NCI-H1048 (cell line): ENCODE measurements around the gene GPN3.
"Not testable (repeated sequence)": the region's sequence is repeated elsewhere in the genome, so short reads cannot be mapped to it uniquely, and the experiment has no call there.

Experiments
- DNase-seq: peaks from one replicate; lab custom pipeline; 2025; lab: John Stamatoyannopoulos, UW

The GPN3 gene

DNA sequence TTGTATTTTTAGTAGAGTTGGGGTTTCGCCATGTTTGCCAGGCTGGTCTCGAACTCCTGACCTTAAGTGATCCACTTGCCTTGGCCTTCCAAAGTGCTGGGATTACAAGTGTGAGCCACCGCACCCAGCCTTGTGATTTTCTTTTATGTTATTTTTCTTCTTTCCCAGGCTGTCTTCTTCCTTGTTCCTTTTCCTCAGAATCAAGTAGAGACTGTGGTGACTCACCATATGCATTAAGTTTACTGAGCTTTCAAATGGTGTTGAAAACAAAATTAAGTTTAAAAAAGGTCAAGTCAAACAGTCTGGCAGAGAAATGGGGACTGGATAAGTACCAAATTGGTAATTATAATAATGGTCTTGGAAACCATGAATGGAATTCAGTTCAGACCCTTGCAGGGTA, 23.6 kb downstream of the GPN3 start:
- DNase-seq: no peak

DNA sequence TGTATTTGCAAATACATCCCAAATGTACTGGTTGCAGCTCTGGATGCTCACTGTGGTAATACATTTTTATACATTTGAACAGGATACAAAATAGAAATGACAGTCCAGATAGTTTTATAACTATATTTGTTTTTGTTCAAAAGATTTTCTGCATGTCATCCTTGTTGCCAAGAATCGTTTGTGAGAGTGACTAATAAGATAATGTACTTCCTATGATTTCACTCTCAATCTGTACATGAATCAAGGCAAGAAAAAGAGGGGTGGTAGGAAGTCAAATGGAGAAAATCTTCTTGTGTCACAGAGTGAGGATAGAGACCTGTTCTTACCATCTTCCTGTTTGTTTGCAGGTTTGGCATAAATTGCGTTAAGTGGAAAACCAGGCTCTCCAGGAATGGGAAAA, 31.8 kb downstream of the GPN3 start:
- DNase-seq: no peak

DNA sequence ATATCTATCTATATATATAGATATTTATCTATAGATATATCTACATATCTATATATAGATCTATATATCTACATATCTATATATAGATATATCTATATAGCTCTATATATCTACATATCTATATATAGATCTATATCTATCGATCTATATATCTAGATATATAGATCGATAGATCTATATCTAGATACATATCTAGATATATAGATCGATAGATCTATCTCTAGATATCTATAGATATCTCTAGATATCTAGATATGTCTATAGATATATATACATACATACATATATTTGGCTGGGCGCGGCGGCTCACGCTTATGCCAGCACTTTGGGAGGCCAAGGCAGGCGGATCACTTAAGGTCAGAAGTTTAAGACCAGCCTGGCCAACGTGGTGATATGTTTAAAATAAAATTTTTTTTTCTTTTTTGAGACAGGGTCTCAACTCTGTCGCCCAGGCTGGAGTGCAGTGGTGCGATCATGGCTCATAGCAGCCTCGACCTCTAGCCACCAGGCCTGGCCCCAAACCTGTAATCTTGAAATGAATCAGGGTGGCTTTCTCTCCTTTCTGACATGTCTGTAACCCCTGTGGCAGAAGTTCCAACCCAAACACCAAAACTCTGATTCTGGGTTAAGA, 36.0 kb downstream of the GPN3 start:
- no peak for DNase-seq

DNA sequence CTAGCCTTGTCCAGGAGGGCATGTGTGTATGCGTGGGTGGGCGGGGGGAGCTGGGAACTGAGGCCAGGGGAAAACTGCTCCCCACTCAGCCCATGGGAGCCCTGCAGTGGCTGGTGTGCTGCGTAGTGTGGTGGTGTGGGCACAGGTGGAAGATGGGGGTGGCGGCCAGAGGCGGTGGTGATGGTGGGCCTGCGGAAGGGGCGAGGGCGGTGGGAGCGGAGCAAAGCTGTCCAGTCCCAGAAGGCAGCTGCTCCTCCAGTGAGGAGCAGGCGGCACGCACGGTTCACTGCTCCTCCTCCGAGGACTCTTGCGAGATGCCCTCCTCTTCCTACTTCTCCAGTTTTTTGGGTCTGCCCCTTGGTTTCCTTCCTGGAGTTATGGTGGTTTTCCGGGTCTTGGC, 38.4 kb downstream of the GPN3 start:
- DNase-seq: not testable (repeated sequence)

GRCh38 chr12:110426406-110426805, 41.7 kb downstream of the GPN3 start:
- DNase-seq: no peak

- DNase-seq: no peak
Observed at GRCh38 chr12:110424237-110424636, 43.8 kb downstream of the GPN3 start.

DNA sequence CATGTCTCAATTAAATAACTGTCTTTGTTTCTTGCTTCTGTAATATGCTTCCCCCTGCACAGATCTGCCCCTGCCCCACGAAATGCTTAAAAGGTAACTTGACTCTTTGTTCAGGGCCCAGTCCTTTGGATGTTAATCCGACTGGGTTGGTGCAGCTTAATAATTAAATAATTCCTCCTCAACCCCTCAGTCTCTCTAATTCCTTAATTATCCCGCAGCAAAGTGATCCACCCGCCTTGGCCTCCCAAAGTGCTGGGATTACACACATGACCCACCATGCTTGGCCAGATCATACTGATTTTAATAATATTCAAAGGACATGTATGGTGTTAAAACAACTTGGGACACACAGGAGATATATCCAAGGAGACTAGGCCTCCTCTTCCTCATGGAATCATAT, 46.4 kb downstream of the GPN3 start:
- no peak for DNase-seq

GRCh38 chr12:110421159-110421661, 46.8 kb downstream of the GPN3 start:
- DNase-seq: no peak

DNA sequence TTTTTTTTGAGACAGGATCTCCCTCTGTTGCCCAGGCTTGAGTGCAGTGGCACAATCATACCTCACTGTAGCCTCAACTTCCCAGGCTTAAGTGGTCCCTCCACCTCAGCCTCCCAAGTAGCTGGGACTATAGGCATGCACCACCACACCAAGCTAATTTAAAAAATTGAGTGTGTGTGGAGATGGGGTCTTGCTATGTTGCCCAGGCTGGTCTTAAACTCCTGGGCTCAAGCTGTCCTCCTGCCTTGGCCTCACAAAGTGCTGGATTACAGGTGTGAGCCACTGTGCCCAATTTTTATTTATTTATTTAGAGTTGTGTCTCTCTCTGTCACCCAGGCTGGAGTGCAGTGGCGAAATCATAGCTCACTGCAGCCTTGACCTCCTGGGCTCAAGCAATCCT, 47.4 kb downstream of the GPN3 start:
- not testable (repeated sequence) for DNase-seq

DNA sequence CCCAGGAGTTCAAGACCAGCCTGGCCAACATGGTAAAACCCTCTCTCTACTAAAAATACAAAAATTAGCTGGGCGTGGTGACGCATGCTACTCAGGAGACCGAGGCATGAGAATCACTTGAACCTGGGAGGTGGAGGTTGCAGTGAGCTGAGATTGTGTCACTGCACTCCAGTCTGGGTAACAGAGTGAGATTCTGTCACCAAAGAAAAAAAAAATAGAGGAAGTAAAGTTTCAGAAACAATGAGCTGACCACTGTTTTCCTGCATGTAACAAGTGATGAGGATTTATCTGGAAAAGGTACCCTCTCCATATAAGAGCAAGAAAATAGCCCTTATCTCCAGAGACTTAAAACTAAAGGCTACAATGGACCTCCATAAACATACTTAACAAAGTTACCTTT, 50.9 kb downstream of the GPN3 start:
- not testable (repeated sequence) for DNase-seq

DNA sequence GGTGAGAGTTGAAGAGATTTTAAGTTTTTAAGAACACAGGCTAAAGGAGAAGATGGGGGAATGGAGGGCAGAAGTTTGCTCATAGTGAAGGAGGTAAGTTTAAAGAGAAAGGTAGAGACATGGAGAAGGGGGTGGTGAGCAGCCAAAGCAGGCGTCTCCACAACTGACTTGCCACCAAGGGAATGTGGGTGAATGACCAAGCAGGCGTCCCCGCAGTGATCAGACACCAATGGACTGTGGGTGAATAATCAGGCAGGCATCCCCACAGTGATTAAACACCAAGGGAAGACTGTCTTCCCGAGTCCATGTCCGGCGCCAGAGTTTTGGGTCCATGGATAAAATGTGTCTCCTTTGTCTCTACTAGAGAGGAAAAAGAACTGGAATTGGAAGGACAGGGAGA, 58.0 kb downstream of the GPN3 start:
- DNase-seq: not testable (repeated sequence)

DNA sequence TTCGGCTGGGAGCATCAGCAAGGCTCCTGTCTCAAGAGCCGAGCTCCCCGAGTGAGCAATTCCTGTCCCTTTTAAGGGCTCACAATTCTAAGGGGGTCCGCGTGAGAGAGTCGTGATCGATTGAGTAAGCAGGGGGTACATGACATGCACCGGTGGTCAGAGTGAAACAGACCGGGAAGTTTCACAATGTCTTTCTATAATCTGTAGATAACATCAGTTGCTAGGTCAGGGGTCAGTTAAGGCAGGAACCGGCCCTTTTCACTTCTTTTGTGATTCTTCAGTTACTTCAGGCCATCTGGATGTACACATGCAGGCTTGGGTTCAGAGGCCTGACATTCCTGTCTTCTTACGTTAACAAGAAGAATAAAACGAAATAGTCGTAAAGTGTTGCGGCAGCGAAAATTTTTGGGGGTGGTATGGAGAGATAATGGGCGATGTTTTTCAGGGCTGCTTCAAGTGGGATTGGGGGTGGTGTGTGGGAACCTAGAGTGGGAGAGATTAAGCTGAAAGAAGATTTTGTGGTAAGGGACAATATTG, 62.9 kb downstream of the GPN3 start:
- not testable (repeated sequence) for DNase-seq

- DNase-seq: peak; percentile 84
Observed at GRCh38 chr12:110403976-110404682, 63.9 kb downstream of the GPN3 start.

- DNase-seq: peak; percentile 84
Observed at GRCh38 chr12:110403146-110403975, 64.7 kb downstream of the GPN3 start, which contains the start of gene ANAPC7. ANAPC7 (minus strand) TSS chr12:110403708; CDS start chr12:110403627, 81 bp downstream.
